KBM-7 (cell line): ENCODE measurements around the gene GPR55.

ENCODE experiments used
- DNase-seq: peaks from one replicate; pipeline ENCODE4 v3.0.0-alpha.2; 2015
- in situ Hi-C: fragments of 300-500 bp; cut with MboI; formaldehyde crosslinking; loops from 2 replicates; pipeline ENCODE4 v1.14.3; 2020; ENCODE audit warnings: low sequenced_read_pairs, low pct_unique_long_range_greater_than_20kb, mixed read lengths

Gene GPR55

DNA sequence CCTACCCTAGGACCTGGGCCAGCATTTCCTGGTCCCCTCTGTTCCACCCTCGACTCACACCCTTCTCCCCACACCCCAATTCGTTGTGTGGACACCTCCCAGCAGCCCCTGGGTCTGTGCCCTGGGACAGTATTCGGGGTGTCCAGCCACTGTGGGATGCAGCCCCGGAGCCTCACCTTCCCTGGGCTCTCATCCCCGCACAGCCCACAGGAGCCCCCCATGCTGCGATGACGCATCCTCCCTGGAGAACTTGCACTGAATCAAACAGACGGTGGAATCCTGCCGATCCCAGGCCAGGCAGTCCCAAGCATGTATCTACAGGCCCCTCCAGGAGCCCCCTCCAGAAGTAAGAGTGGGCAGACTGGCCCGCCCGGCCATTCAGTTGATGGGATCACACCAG is 50.6 kb downstream of the GPR55 start:
- in situ Hi-C loops: no loop called here
- DNase-seq: no peak

DNA sequence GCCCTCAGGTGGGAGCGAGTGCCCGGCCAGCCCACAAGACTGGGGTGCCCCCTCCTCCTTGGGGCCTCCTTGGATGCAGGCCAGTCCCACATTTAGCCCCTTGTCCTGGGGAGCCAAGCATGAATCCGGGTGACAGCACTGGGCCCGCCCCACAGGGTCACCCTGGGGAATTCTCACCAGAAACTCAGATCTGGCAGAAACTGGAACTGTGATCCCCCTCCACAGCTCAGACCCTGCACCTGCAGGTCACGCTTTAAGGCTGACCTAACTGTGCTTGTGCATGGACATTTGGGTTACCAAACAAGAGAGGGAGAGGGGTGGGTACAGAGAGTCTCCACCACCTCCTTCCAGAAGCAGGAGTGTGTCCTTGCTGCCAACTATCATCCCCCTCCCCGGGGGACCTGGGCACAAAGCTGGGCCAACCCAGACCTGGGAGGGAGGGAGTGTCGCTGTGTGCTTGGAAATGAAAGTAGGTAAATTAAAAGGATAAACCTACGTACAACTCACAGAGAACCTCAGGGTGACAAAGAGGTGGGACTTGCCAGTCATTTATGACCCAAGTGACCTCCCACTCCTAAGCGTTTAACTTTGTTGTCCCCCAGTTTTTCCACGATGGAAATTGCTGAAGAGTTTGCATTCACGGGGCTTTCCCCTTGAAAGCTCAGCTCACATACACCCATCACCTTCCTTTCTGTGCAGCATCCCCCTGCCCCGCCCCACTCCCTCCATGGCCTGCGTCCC is 51.2 kb downstream of the GPR55 start:
- DNase-seq: no peak
- in situ Hi-C loops: no loop called here

DNA sequence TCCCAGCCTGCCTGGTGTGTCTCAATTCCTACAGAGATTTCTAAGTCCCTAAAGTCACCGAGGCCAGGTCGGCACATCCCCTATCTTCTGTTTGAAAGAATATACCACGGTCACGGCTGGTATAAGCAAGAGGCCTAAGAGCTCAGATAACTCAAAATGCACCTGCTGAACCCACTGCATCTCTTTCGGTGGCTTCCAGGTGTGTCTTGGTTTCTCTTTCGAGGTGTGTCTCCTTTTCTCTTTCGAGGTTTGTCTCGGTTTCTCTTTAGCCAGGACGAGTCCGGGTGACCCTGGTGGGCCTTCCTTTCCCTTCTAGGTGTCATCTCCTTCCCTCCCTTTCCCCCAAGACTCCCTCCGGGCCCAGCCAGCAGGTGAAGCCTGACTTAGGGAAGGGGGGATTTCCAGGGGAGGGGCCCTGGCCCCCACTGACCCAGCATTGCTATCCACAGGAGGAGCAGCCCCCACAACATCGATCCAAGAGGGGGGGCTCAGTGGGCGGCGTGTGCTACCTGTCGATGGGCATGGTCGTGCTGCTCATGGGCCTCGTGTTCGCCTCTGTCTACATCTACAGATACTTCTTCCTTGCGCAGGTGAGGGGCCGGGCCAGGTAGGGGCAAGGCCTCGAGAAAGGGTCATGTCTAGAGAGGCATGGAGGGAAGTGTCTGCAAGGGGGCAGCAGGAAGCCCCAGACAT is 51.9 kb downstream of the GPR55 start:
- in situ Hi-C loops: no loop called here
- no peak for DNase-seq

DNA sequence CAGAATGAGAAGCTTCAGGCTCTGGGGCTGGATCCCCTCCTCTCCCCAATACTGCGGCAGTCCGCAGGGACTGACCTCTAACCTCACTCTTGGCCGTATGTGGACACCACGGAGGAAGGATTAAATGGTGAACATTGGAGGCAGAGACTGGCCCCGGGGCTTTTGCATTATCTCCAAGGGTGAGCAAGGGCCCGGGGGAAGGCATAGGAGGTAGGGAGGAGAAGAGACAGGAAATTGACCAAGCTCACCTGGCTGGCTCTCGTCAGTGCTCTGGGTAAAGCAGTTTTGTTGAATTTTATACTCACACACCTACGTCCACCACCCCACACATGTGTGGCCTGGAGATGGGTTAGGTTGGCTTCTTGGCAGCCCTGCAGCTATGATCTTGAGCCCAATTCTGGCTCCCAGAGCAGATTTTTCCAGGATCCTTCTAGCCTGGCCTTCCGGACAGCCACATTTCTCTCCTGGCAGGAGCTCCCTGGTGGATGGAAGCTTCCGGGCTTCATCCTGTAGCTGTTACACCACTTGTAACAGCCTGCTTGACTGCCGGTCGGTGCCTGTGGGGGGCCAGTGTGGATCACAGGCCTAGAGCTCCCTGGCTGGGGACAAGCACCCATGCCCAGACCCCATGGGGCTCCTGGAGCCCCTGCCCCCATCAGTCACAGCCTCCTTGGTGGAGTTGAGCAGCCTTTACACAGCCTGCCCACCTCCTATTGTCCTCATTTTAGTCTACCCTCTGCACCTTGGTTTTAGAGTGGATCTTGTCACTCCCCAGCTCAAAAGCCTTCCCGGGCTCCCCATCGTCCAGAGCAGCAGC is 52.7 kb downstream of the GPR55 start:
- in situ Hi-C loops: no loop called here
- no peak for DNase-seq

DNA sequence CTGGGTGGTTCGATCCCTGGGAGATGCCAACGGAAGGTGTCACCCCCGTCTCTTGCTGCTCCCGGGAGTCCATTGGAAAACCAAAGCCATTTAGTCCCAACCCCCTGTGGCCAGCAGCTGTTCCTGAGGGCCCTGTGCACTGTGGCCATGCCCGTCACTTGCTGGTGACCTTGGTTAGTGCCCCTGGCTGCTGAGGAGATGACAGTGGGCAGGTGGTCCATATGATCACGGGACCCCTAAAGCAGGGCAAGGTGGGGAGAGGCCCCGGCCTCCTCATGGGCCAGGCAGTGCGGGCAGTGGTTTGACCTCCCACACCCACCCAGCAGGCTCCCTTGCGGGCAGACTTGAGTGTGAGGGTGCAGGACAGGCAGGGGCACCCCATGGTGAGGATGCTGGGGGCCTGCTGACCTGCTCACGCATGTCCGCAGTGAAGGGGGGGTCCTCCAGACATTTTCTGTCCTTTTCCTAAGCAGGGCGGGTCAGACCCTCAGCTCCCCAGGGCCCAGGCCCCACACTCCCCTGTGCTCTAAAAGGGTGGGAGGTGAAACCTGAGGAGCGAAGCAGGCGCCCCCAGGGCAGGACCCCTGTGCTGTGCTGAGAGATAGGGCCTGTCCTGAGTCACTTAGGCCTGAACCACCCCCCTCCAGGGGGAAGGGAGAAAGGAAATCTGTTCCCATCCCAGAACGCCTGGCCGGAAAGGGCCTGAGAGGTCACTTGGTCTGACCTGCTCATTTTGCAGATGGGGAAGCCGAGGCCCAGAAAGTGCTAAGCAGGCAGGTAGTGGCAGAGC is 53.5 kb downstream of the GPR55 start:
- in situ Hi-C loops: no loop called here
- DNase-seq: no peak

DNA sequence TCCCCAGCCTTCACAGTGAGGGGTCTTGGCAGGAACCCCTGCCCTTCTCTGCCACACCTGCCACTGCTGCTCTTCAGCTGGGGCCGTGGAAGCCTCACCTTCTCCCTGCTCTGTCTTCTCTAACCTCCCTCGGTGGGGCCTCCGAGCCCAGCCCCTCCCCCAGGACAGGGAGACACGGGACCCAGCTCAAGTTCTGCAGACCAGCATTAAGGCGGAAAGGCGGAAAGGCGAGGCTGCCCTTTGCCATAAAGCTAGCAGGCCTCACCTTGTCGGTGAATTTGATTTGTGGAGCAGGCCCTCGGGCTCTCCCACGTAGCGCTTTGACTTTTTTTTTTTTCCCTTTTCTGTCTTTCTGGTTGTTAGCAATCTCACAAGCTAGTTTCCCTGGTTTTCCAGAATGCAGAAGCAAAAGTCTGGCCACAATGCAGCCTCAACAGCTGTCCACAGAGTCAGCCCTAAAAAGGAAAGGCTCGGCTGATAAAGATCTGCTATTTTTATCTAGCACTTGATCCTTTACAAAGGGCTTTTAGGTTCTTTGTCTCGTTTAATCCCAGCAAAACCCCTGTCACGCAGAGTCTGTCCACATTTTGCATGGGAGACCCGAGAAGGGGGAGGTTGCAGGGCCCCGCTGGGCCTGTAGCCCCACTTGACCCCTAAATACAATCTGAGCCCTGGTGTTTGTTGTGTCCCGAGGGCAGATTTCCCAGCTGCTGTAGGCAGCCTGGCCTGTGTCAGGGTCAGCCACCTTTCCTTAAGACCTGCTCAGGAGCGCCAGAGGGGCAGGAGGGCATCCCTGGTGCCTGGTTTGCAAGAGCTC is 54.3 kb downstream of the GPR55 start:
- peak; percentile 94 for DNase-seq
- in situ Hi-C loops: no loop called here

DNA sequence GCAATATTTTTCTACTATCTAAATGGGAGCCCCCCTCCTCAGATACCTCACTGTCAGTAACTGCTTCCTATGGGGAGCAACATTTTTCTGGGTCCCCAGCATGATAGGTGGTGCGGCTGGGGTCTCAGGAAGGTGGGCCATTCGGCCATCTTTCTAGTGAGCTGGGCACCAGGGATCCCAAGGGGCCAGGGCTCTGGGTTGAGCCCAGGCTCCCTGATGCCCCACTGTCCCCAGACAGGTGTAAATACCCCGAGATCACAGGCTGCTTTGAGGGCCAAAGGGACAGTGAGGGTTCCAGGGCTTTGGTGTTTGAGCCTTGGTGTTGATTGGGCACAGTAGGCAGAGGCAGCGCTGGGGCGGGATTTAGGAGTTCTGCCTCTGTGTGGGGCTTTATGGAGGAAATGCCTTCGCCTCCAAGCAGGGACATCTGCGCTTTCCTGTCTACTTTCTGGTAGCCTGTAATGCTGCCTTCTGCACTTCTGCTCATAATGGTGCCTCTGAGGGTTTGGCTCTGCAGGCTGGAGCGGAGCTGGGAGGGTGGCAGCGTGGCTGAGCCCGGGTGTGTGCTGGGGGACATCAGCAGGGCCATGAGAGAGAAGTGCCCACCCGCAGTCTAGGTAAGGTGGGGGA is 55.0 kb downstream of the GPR55 start:
- peak; percentile 49 for DNase-seq
- in situ Hi-C loops: no loop called here

DNA sequence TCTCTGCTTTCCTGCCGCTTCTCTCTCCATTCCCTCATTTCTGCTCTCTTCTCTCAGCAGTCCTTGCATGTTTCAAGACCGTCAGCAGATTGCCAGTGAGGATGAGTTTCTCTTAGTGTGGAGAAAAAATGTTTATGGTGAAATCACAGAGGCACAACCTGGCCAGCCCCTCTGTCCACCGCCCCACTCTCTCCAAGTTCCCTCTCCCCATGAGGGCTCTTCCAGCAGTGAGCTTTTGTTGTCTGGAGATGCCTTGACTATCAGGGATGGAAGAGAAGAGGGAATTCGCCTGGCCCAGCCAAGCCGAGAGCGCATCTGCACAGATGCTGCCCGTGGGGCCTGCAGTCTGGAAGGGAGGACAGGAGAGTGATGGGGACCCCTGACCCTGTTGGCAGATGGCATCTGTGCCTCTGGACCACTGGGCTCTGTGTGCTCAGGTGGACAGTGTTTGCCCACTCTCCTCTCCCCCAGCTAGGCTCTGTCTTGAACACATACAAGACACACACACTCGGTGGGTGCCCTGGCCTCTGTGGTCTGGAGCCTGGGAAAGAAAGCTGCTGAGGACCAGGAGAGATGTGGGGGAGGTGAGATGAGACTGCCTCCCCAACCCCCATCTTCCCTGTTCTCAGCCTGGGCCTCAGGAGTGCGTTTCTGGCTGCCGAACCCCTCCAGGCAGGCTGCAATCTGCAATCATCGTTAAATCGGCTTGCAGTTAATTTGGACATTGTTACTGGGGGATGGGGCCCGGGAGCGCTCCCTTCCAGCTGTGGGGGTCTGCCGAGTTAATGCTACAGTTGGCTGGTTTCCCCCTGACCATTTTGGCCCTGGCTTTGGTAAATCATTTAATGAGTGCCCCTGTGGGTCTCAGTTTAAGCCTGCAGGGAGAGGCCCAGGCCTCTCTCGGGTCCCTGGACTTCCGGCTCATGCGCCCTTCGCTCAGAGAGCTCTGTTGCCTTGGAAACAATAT is 55.8 kb downstream of the GPR55 start:
- in situ Hi-C loops: no loop called here
- no peak for DNase-seq

DNA sequence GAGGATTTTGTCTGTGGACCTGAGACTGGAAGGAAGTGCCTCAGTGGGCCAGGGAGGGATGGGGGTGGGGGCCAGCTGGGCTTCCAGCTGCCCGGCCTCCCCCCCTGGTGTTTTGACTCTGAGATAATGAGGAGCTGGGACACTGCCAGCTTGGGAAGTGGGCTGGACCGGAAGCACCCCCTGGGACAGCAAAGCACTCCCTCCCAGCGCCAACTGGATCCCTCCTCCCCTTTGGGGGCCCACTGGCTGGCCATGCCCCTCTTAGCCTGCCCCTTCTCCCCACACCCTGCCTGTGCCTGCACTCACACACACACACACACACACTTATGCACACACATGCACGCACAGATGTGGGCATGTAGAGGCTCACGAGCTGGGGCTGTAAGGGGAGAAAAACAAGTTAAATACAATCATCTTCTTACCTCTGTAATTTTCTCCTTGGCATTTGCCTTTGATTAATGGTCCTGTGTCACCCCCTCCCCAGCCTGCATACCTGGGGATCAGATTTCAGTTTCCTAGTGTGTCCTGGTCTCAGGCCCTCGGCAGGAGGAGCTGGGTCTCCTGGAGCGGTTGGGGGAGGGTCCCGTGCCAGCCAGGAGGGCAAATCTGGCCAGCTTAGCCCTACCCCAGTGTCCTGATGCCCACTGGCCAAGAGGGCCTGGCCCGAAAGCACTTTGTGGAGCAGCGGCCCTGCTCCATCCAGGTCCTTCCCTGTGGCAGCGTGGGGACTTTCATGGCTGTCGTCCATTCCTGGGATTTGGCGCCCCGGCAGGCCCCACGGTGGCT is 56.7 kb downstream of the GPR55 start:
- peak; percentile 45 for DNase-seq
- in situ Hi-C loops: no loop called here

DNA sequence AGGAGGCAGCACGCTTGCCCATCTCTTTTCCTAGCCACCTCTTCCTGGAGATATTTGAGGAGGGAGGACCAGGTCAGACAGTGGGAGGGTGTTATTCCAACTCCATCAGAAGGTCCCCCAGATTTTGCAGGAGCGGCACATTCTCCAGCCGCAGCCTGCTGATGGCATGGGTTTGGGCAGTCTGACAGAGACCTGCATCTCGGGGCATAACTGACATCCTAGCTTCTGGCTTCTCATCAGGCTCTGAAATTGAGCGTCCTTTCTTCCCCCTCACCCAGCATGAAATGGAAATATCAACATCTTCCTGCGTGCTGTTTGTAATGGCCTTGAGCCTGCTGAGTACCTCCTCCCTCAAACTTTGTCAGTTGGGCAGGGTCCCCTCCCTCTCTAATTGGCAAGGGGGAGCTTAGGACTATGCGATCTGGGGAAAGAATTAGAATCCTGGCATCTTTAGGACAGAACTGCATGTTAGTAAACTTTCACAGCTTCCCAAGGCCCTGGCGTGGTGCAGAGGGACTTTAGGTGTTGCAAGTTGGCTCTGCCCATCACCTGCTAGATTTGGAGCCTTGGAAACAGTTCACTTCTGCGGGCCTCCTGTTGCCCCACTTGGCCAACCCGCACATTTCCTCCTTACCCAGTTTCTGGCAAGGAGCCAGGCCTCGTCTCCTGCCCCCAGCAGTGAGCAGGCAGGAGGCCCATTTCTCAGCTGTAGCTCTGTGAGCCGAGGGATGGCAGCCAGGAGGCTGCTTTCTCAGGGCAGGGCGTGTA is 58.1 kb downstream of the GPR55 start:
- peak; percentile 61 for DNase-seq
- in situ Hi-C loops: no loop called here

DNA sequence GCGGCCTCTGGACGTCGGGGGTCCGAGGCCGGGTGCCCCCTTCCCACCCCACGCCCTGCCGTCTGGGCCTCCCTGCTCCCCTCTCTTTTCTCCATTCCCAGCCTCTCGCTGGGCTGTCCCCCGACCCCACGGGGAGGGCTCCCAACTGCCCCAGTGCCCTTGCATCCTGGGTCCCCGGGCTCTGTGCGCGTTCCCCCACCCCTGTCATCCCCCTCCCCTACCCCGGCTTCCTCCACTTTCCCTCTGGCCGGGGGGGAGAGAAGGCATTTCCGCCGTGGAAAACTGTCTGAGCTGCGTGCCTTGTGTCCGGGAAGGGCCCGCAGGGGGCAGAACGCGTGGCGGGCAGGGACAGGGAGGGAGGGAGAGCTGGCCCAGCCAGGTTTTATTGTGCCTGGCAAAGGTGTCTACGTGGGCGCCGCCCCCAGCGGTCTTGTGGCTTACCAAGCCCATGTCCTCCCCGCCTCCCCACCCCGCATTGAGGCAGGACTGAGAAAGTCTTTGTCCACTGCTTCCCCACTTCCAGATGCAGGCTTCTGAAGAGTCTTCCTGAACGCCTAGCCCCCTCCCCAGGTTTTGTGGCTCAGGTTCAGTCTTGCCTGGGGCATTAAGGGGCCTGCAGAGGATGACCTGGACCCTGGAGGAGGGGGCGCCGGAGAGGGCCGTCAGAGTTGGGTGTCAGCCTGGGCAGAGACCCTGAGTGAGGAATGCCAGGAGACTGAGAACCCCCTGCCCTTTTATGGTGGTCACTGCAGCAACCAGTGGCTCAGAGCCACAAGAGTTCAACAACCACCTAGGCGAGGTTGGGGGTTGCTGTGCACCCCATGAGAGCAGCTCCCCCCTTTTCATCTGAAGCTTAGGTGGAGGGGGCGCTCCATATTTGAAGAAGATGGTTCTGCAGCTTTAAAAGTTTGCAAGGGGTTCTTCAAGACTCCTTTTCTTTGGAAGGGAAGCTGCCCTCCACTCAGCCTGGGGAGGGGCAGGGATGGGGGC is 59.0 kb downstream of the GPR55 start:
- DNase-seq: peak; percentile 48
- in situ Hi-C loops: no loop called here

DNA sequence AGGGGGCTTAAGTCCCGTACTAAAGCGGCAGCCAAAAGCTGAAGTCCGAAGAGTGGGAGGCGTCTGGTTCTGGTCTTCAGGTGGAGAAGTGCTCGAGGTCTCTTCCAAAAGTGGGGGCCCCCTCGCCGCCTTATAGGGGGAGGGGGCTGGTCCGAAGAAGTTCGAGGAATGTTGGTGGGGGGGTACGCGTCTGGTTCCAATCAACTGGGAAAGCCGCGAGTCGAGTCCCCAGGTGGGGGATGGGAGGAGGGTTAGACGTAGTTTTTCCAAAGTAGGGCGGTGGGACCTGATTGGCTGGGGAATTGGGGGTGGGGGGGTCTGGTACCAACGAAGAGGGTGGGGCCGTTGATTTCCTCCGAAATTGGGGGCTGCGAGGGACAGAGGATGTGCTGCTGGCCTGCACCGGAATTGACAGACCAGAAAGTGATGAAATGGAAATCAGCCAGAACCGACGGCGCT is 59.7 kb downstream of the GPR55 start:
- no peak for DNase-seq
- in situ Hi-C loops: no loop called here

DNA sequence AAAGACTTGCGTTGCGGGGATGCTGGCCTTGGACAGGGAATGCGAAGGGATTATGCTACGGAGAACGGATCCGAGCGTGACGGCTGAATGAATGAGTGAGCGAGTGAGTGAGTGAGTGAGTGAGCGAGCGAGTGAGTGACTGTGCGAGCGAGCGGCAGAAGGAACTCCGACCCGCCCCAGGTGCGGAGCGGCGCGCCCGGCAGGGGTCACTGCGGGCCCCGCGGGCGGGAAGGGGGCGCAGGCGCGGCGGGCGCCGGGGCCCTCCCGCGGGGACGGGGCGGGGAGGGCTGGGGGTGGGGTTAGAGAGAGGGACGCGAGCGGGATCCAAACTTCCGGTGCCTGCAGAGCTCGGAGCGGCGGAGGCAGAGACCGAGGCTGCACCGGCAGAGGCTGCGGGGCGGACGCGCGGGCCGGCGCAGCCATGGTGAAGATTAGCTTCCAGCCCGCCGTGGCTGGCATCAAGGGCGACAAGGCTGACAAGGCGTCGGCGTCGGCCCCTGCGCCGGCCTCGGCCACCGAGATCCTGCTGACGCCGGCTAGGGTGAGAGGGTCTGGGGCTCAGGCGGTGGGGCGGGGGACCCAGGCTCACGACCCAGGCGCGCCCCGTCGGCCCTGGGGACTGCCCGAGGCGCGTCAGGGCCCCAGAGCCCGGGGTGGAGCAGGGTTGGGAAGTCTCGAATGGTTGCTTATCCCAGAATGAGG is 60.3 kb downstream of the GPR55 start, which contains the start of gene ITM2C:
ITM2C (plus strand) TSS at position 338 of the 702 bp plus-strand sequence; CDS start at position 422, 84 bp downstream.
- peak; percentile 65 for DNase-seq
- in situ Hi-C loops: no loop called here

DNA sequence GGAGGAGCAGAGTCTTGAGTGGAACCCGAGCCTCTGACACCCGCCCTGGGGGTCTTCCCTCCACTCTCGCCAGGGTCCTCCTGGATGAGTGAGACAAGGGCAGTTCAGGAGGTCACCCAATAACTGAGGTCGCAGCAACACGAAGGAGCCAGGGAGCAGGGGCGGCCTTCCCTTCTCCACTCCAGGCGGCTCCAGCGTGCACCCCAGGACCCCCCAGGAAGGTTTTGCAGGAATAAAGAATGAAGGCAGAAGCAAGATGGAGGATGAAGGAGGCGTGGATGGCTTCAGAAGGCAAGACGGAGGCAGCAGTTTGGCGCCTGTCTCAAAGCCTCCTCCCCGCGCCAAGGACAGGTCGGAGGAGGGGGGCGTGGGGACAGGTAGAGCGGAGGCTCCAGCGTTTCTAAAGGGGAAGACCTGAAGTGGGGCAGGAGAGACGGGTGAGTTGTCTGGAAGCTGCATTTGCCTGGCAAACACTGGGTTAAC is 60.9 kb downstream of the GPR55 start:
- in situ Hi-C loops: no loop called here
- no peak for DNase-seq
